Sigmoid colon (tissue), 4 donors: ENCODE data around the gene MEGF6.

Source experiments
- POLR2A ChIP-seq, 2 donors: fragments of 450-650 bp; IDR thresholded peaks; one replicate each; pipeline ENCODE4 v1.6.1; 2016; ENCODE audit warnings: antibody characterized with exemption in 2 of 2, mild to moderate bottlenecking in 2 of 2, moderate library complexity in 2 of 2
- POLR2AphosphoS5 ChIP-seq, 4 donors: sonication (generic); formaldehyde crosslinking; IDR thresholded peaks; one replicate each; pipeline ENCODE4 v1.6.1; 2017; ENCODE audit warnings: antibody characterized with exemption in 4 of 4
- TF ChIP-seq, protein P1 (sequence below), 4 experiments: fragments of 450-650 bp in 3 of 4; fragments of 200-600 bp in 1 of 4; IDR thresholded peaks; one replicate each; pipeline ENCODE4 v1.5.1; 2016 to 2019; ENCODE audit warnings: antibody characterized with exemption in 4 of 4, mild to moderate bottlenecking in 3 of 4, moderate library complexity in 2 of 4

- TF ChIP-seq POLR2A (IDR thresholded peaks at IDR 0.05): no peak
- no peak for TF ChIP-seq POLR2AphosphoS5 (IDR thresholded peaks at IDR 0.05)
- TF ChIP-seq, protein P1, sequence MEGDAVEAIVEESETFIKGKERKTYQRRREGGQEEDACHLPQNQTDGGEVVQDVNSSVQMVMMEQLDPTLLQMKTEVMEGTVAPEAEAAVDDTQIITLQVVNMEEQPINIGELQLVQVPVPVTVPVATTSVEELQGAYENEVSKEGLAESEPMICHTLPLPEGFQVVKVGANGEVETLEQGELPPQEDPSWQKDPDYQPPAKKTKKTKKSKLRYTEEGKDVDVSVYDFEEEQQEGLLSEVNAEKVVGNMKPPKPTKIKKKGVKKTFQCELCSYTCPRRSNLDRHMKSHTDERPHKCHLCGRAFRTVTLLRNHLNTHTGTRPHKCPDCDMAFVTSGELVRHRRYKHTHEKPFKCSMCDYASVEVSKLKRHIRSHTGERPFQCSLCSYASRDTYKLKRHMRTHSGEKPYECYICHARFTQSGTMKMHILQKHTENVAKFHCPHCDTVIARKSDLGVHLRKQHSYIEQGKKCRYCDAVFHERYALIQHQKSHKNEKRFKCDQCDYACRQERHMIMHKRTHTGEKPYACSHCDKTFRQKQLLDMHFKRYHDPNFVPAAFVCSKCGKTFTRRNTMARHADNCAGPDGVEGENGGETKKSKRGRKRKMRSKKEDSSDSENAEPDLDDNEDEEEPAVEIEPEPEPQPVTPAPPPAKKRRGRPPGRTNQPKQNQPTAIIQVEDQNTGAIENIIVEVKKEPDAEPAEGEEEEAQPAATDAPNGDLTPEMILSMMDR (IDR thresholded peaks at IDR 0.05): no peak
These were observed 161.0 kb downstream of the MEGF6 start for GRCh38 chr1:3450202-3450863.
